CD4-positive, alpha-beta T cell treated with Interleukin-2 at 100 ng/mL for 4 hours (primary cell): ENCODE measurements around the gene CCDC85C.

Experiments
- DNase-seq: peaks from one replicate; pipeline ENCODE4 v3.0.0-alpha.2; 2020; ENCODE audit warnings: low spot score

CCDC85C gene

GRCh38 chr14:99605299-99605961 is 1.4 kb upstream of the CCDC85C start:
- peak; percentile 84 for DNase-seq

GRCh38 chr14:99604766-99605298 is 825 bp upstream of the CCDC85C start:
- DNase-seq = no peak

- DNase-seq = peak; percentile 95
Measured at GRCh38 chr14:99604278-99604765, 315 bp upstream of the CCDC85C start.

GRCh38 chr14:99602788-99603415 is 1.1 kb downstream of the CCDC85C start:
- DNase-seq = no peak

- no peak for DNase-seq
Measured at GRCh38 chr14:99602054-99602787, 1.8 kb downstream of the CCDC85C start.

GRCh38 chr14:99601361-99601831 is 2.6 kb downstream of the CCDC85C start:
- DNase-seq = no peak

GRCh38 chr14:99600232-99600888 is 3.6 kb downstream of the CCDC85C start:
- no peak for DNase-seq

- no peak for DNase-seq
Measured at GRCh38 chr14:99599393-99599792, 4.6 kb downstream of the CCDC85C start.

- DNase-seq = no peak
Measured at GRCh38 chr14:99598774-99599173, 5.2 kb downstream of the CCDC85C start.

- DNase-seq = no peak
Measured at GRCh38 chr14:99597911-99598600, 6.0 kb downstream of the CCDC85C start.

- no peak for DNase-seq
Measured at GRCh38 chr14:99596772-99597171, 7.2 kb downstream of the CCDC85C start.

GRCh38 chr14:99596071-99596627 is 7.9 kb downstream of the CCDC85C start:
- DNase-seq = no peak

GRCh38 chr14:99595524-99595923 is 8.5 kb downstream of the CCDC85C start:
- no peak for DNase-seq

GRCh38 chr14:99595034-99595433 is 9.0 kb downstream of the CCDC85C start:
- DNase-seq = peak; percentile 45

GRCh38 chr14:99593971-99594841 is 9.8 kb downstream of the CCDC85C start:
- DNase-seq = no peak

GRCh38 chr14:99592933-99593753 is 10.9 kb downstream of the CCDC85C start:
- DNase-seq = no peak

- DNase-seq = no peak
Measured at GRCh38 chr14:99592394-99592793, 11.6 kb downstream of the CCDC85C start.

GRCh38 chr14:99590746-99591555 is 13.1 kb downstream of the CCDC85C start:
- no peak for DNase-seq
